Mesendoderm (in vitro differentiated cells): Measurements from ENCODE around the gene CCL14.

Experiments used
- DNase-seq: peaks from one replicate; pipeline ENCODE4 v3.0.0; 2013
- H2AK5ac ChIP-seq: 2 replicates; pipeline ENCODE4 v1.6.1; 2013; ENCODE audit warnings: low read length, inconsistent platforms
- H2BK120ac ChIP-seq: 2 replicates; pipeline ENCODE4 v1.6.1; 2013; ENCODE audit warnings: low read depth, mild to moderate bottlenecking, low read length, moderate library complexity, mixed read lengths
- H2BK15ac ChIP-seq: replicated peaks from 2 replicates; pipeline ENCODE4 v1.6.1; 2013; ENCODE audit warnings: low read depth, mild to moderate bottlenecking, moderate library complexity
- H2BK5ac ChIP-seq: 2 replicates; pipeline ENCODE4 v1.6.1; 2013; ENCODE audit warnings: low read length, inconsistent platforms
- H3K18ac ChIP-seq: 2 replicates; pipeline ENCODE4 v1.6.1; 2013; ENCODE audit warnings: mild to moderate bottlenecking, low read length, mixed read lengths
- H3K23ac ChIP-seq: one replicate; pipeline ENCODE4 v1.6.1; 2013; ENCODE audit warnings: low read length
- H3K27ac ChIP-seq: 2 replicates; pipeline ENCODE4 v1.5.1; 2013; ENCODE audit warnings: low read depth, mild to moderate bottlenecking, inconsistent platforms, low read length, moderate library complexity
- H3K27me3 ChIP-seq: 2 replicates; pipeline ENCODE4 v1.6.1; 2013; ENCODE audit warnings: low read length, control low read depth, mild to moderate bottlenecking, inconsistent platforms; ENCODE audit not compliant: insufficient read depth, poor library complexity
- H3K36me3 ChIP-seq: 2 replicates; pipeline ENCODE4 v1.6.1; 2013; ENCODE audit warnings: low read length, inconsistent platforms; ENCODE audit not compliant: control insufficient read depth, insufficient read depth
- H3K4ac ChIP-seq: one replicate; pipeline ENCODE4 v1.6.1; 2013; ENCODE audit warnings: low read depth, mild to moderate bottlenecking, low read length, moderate library complexity
- H3K4me1 ChIP-seq: 2 replicates; pipeline ENCODE4 v1.6.1; 2013; ENCODE audit warnings: low read depth, low read length, inconsistent platforms; ENCODE audit not compliant: control insufficient read depth
- H3K4me2 ChIP-seq: 2 replicates; pipeline ENCODE4 v1.6.1; 2013; ENCODE audit warnings: low read length
- H3K4me3 ChIP-seq: 2 replicates; pipeline ENCODE4 v1.5.1; 2013; ENCODE audit warnings: mild to moderate bottlenecking, low read length
- H3K56ac ChIP-seq: one replicate; pipeline ENCODE4 v1.6.1; 2013; ENCODE audit warnings: low read length
- H3K79me1 ChIP-seq: 2 replicates; pipeline ENCODE4 v1.6.1; 2013; ENCODE audit warnings: low read length, inconsistent platforms
- H3K79me2 ChIP-seq: 2 replicates; pipeline ENCODE4 v1.6.1; 2013; ENCODE audit warnings: mild to moderate bottlenecking, low read length; ENCODE audit not compliant: control insufficient read depth, insufficient read depth
- H3K9ac ChIP-seq: 2 replicates; pipeline ENCODE4 v1.6.1; 2013; ENCODE audit warnings: low read length, inconsistent platforms
- H4K5ac ChIP-seq: one replicate; pipeline ENCODE4 v1.6.1; 2013; ENCODE audit warnings: low read length
- H4K8ac ChIP-seq: one replicate; pipeline ENCODE4 v1.6.1; 2013; ENCODE audit warnings: low read depth, mild to moderate bottlenecking, control low read depth, low read length, moderate library complexity
- WGBS: extraction: QIAGEN DNeasy Blood & Tissue Kit; methylation state at CpG from one replicate; pipeline ENCODE4 v1.1.7; 2013; ENCODE audit warnings: low lambda C conversion rate, missing lambda C conversion rate; ENCODE audit not compliant: insufficient coverage; ENCODE audit errors: extremely low coverage; 5-methylcytosine and 5-hydroxymethylcytosine counted together

The CCL14 gene

DNA sequence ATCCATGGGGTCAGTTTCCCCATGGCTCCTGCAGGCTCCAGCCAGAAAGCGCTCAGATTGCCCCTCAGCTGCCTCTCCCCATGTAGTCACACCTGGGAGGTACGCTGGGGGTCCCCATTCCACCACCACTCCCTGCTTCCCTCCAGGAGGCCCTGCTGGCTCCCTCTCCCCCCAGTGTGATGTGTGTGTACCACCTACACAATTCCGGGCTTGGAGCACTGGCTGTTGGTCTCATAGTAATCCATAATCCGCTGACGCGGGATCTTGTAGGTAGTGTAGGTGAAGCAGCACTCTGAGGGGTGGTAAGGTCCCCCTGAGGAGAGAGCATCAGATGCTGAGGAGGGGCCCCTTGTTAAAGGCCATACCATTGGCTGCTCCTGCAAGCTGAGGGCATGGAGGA is 2.4 kb downstream of the CCL14 start:
- Histone ChIP-seq H3K27me3 (no peaks in the 10 kb centered on the region), H3K18ac (no peak overlapping the region), H4K8ac (no peak overlapping the region), H3K79me1 (no peaks in the 10 kb centered on the region), H2BK5ac (no peak overlapping the region), H3K79me2 (no peaks in the 10 kb centered on the region), H3K4ac (no peak overlapping the region), H2BK120ac (no peak overlapping the region), H3K27ac (no peak overlapping the region), H2AK5ac (no peak overlapping the region), H3K36me3 (no peaks in the 10 kb centered on the region), H2BK15ac (no peak overlapping the region), H4K5ac (no peak overlapping the region), H3K4me1 (no peaks in the 10 kb centered on the region), H3K23ac (no peak overlapping the region), H3K4me3 (no peak overlapping the region), H3K56ac (no peak overlapping the region), H3K9ac (no peak overlapping the region), H3K4me2 (no peak overlapping the region)
- no CpG with 5 or more reads among the region's 6 CpGs for WGBS
- no peak for DNase-seq

DNA sequence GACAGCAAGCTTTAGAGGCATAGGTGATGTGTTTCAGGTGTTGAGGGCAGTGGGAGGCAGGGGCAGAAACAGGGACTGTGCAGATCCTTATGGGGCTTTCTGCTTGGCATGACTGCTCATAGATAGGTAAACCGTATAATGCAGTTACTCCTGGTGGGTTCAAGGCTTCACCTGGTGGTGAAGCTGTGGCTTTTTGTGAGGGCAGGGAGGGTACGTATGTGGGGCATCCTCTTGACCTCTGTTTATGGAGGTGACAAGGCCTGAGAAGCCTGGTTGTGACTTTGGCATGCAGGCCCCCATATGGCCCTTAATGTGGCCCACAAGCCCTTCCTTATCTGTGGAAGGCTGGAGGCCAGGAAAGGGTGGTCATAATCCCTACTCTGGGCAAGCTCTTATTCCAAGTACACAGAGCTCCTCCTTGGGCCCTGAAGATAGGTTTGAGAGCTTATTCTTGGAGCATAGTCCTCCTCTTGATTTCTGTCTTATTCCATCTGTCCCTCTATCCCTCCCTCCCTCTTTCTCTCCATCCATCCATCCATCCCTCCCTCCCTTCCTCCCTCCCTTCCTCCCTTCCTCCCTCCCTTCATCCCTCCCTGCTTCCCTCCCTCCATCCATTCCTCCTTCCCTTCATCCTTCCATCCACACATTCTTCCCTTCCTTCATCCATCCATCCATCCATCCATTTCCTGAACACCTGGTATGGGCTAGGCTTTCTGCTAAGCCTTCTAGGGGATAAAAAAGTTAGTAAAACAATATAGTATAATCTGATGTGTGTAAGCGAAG is 3.9 kb downstream of the CCL14 start:
- no peak overlapping the region for H3K4me3 ChIP-seq
- WGBS = no CpG with 5 or more reads among the region's 3 CpGs
- no peak overlapping the region for H3K4me2 ChIP-seq
- no peak overlapping the region for H3K56ac ChIP-seq
- H2BK15ac ChIP-seq = no peak overlapping the region
- no peak overlapping the region for H4K8ac ChIP-seq
- no peaks in the 10 kb centered on the region for H3K27me3 ChIP-seq
- H3K23ac ChIP-seq = no peak overlapping the region
- no peaks in the 10 kb centered on the region for H3K36me3 ChIP-seq
- no peak overlapping the region for H3K9ac ChIP-seq
- no peaks in the 10 kb centered on the region for H3K4me1 ChIP-seq
- H2BK5ac ChIP-seq = no peak overlapping the region
- H3K79me1 ChIP-seq = no peaks in the 10 kb centered on the region
- DNase-seq = no peak
- no peak overlapping the region for H2AK5ac ChIP-seq
- H3K4ac ChIP-seq = no peak overlapping the region
- no peak overlapping the region for H2BK120ac ChIP-seq
- no peaks in the 10 kb centered on the region for H3K79me2 ChIP-seq
- H4K5ac ChIP-seq = no peak overlapping the region
- H3K18ac ChIP-seq = no peak overlapping the region
- no peak overlapping the region for H3K27ac ChIP-seq

DNA sequence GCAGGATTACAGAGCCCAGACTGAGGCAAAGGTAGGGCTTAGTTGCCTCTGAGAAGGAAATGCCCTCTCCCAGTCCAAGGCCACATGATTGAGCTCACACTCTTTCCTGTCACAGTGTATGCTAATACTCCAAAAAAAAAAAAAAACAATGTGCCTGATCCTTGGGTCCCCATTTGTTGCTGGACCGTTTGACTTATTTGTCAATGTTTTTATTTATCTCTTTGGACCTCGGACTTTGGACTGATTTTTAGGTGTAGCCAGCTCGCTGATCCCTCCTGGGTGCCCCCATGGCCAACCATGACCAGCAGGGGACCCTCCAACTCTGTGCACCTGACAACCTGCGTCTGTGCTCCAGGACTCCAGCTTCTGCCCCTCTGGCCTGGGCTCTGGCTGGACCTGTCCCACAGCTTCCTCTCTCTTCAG is 4.6 kb downstream of the CCL14 start:
- Histone ChIP-seq H3K27me3 (no peaks in the 10 kb centered on the region), H4K5ac (no peak overlapping the region), H3K4me1 (no peaks in the 10 kb centered on the region), H2BK5ac (no peak overlapping the region), H2BK120ac (no peak overlapping the region), H3K9ac (no peak overlapping the region), H3K36me3 (no peaks in the 10 kb centered on the region), H3K4me2 (no peak overlapping the region), H3K79me2 (no peaks in the 10 kb centered on the region), H3K4ac (no peak overlapping the region), H3K23ac (no peak overlapping the region), H3K4me3 (no peak overlapping the region), H3K56ac (no peak overlapping the region), H3K27ac (no peak overlapping the region), H2BK15ac (no peak overlapping the region), H3K18ac (no peak overlapping the region), H3K79me1 (no peaks in the 10 kb centered on the region), H4K8ac (no peak overlapping the region), H2AK5ac (no peak overlapping the region)
- DNase-seq = peak; percentile 8
- no CpG with 5 or more reads among the region's 4 CpGs for WGBS

DNA sequence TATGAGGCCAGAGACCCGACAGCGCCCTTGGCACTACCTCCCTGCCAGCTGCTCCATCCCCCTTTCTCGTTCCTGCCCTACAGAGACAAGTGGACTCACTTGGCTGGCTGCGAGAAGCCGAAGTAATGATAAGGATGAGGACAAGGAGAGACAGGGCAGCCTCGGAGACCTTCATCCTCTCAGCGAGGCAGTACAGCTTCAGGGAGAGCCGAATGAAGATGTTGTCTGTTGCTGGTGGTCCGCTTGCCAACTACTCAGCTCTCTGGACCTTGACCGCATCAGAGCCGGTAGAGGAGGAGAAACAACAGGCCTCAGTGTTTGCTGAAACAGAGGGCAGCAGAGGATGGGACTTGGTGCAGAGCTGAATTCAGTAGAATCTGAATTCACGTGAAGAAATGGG is 5.3 kb downstream of the CCL14 start, which contains the start of gene CCL16:
CCL16 (minus strand) TSS at position 252 of the 400 bp plus-strand sequence; CDS start at position 175, 77 bp downstream.
- H2AK5ac ChIP-seq = no peak within 1 kb of the TSS
- H3K18ac ChIP-seq = no peak within 1 kb of the TSS
- no peak for DNase-seq

GRCh38 chr17:35978346-35978745 is 8.2 kb downstream of the CCL14 start:
- no peak overlapping the region for H2BK5ac ChIP-seq
- H3K27me3 ChIP-seq = no peaks in the 10 kb centered on the region
- WGBS = no CpG with 5 or more reads among the region's 3 CpGs
- H3K36me3 ChIP-seq = no peaks in the 10 kb centered on the region
- no peak overlapping the region for H4K8ac ChIP-seq
- no peak overlapping the region for H3K4me3 ChIP-seq
- no peak overlapping the region for H4K5ac ChIP-seq
- H3K27ac ChIP-seq = no peak overlapping the region
- no peak for DNase-seq
- no peak overlapping the region for H3K4ac ChIP-seq
- no peak overlapping the region for H3K18ac ChIP-seq
- H2AK5ac ChIP-seq = no peak overlapping the region
- no peak overlapping the region for H3K4me2 ChIP-seq
- no peaks in the 10 kb centered on the region for H3K4me1 ChIP-seq
- no peaks in the 10 kb centered on the region for H3K79me2 ChIP-seq
- no peak overlapping the region for H2BK120ac ChIP-seq
- no peak overlapping the region for H3K9ac ChIP-seq
- H3K79me1 ChIP-seq = no peaks in the 10 kb centered on the region
- H3K23ac ChIP-seq = no peak overlapping the region
- H2BK15ac ChIP-seq = no peak overlapping the region
- no peak overlapping the region for H3K56ac ChIP-seq

More for the DNA sequence above, 5.3 kb downstream of the CCL14 start, which contains the start of gene CCL16:
- no peak within 1 kb of the TSS for H3K27ac ChIP-seq
- H3K4me2 ChIP-seq = no peak within 1 kb of the TSS
- H2BK15ac ChIP-seq = no peak within 1 kb of the TSS
- H3K23ac ChIP-seq = no peak within 1 kb of the TSS
- no peak within 1 kb of the TSS for H3K4ac ChIP-seq
- no peak within 1 kb of the TSS for H2BK5ac ChIP-seq
- no peak within 1 kb of the TSS for H2BK120ac ChIP-seq
- H3K36me3 ChIP-seq = no peaks in the 10 kb centered on the region
- H3K79me2 ChIP-seq = no peaks in the 10 kb centered on the region
- no peak within 1 kb of the TSS for H3K9ac ChIP-seq
- no peak within 1 kb of the TSS for H4K8ac ChIP-seq
- H3K56ac ChIP-seq = no peak within 1 kb of the TSS
- no peaks in the 10 kb centered on the region for H3K27me3 ChIP-seq
- H4K5ac ChIP-seq = no peak within 1 kb of the TSS
- no peaks in the 10 kb centered on the region for H3K4me1 ChIP-seq
- WGBS = no CpG with 5 or more reads among the region's 12 CpGs
- no peaks in the 10 kb centered on the region for H3K79me1 ChIP-seq
- no peak within 1 kb of the TSS for H3K4me3 ChIP-seq

DNA sequence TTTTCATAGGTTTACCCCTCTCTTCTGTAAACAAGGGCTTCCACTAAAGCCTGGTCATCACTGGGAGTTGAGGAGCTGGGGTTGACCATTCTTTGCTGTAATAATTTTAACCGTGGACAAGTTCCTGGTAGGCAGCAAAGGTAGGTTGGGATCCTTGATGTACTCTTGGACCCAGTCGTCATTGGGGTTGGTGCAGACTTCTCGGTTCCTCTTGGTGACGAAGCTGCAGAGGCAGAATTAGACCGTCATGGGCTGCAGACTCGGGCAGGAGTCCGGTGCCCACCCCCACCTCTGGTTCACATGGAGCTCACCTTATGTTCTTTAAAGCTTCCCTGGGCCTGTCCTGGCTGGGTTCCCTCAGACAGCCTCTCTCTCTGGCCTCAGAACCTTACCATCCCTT is 9.0 kb downstream of the CCL14 start:
- H3K27me3 ChIP-seq = no peaks in the 10 kb centered on the region
- no peak overlapping the region for H3K4me3 ChIP-seq
- H2BK120ac ChIP-seq = no peak overlapping the region
- no peaks in the 10 kb centered on the region for H3K36me3 ChIP-seq
- no peak overlapping the region for H3K18ac ChIP-seq
- no peak overlapping the region for H3K23ac ChIP-seq
- no peak overlapping the region for H2BK5ac ChIP-seq
- no CpG with 5 or more reads among the region's 7 CpGs for WGBS
- no peak overlapping the region for H3K9ac ChIP-seq
- no peaks in the 10 kb centered on the region for H3K79me1 ChIP-seq
- H3K4me2 ChIP-seq = no peak overlapping the region
- H3K56ac ChIP-seq = no peak overlapping the region
- no peak overlapping the region for H2BK15ac ChIP-seq
- H3K4me1 ChIP-seq = no peaks in the 10 kb centered on the region
- no peak overlapping the region for H4K8ac ChIP-seq
- no peaks in the 10 kb centered on the region for H3K79me2 ChIP-seq
- no peak overlapping the region for H4K5ac ChIP-seq
- no peak overlapping the region for H2AK5ac ChIP-seq
- no peak overlapping the region for H3K4ac ChIP-seq
- H3K27ac ChIP-seq = no peak overlapping the region
- DNase-seq = no peak
